HepG2 (cell line): ENCODE measurements around the gene SLC4A11. TPM values are rescaled to one million over a fixed set of nuclear protein-coding genes. Genes with fewer than 3 reads are reported as not detected.

ENCODE experiments used
- CCAR2 ChIP-seq: fragments of 200-400 bp; formaldehyde crosslinking; optimal IDR thresholded peaks from 2 replicates; pipeline ENCODE3; 2018; ENCODE audit warnings: low read depth, mild to moderate bottlenecking, low read length, moderate library complexity
- DNMT3B ChIP-seq: conservative IDR thresholded peaks from 2 replicates; pipeline ENCODE4 v1.6.1; 2016; ENCODE audit warnings: missing biosample characterization, control low read depth
- ELF3 ChIP-seq: IDR thresholded peaks from 2 replicates; pipeline ENCODE4 v1.6.1; 2016; ENCODE audit warnings: missing genetic modification reagents, missing compliant biosample characterization
- FLYWCH1 ChIP-seq: sonication (generic); formaldehyde crosslinking; IDR thresholded peaks from 2 replicates; pipeline ENCODE4 v1.8.1; 2023; ENCODE audit warnings: mild to moderate bottlenecking, missing genetic modification reagents
- FOXC1 ChIP-seq: sonication (generic); formaldehyde crosslinking; IDR thresholded peaks from 2 replicates; pipeline ENCODE4 v1.8.0; 2022; ENCODE audit warnings: mild to moderate bottlenecking, missing genetic modification reagents, borderline replicate concordance
- HMG20A ChIP-seq: IDR thresholded peaks from 2 replicates; pipeline ENCODE4 v1.6.1; 2016; ENCODE audit warnings: borderline replicate concordance
- HNRNPK ChIP-seq: fragments of 200-400 bp; formaldehyde crosslinking; IDR thresholded peaks from 2 replicates; pipeline ENCODE4 v1.6.1; 2018; ENCODE audit warnings: low read length, low read depth, moderate library complexity, mild to moderate bottlenecking; ENCODE audit not compliant: poor library complexity, severe bottlenecking
- NCOA5 ChIP-seq: sonication (generic); formaldehyde crosslinking; IDR thresholded peaks from 2 replicates; pipeline ENCODE4 v1.4.0; 2020; ENCODE audit warnings: missing genetic modification reagents
- NFYC ChIP-seq: IDR thresholded peaks from 2 replicates; pipeline ENCODE4 v1.6.1; 2016; ENCODE audit warnings: missing genetic modification reagents, missing compliant biosample characterization
- NR3C1 ChIP-seq: sonication (generic); formaldehyde crosslinking; IDR thresholded peaks from 2 replicates; pipeline ENCODE4 v1.4.0; 2020; ENCODE audit warnings: missing genetic modification reagents
- PAF1 ChIP-seq: IDR thresholded peaks from 2 replicates; pipeline ENCODE4 v1.6.1; 2016; ENCODE audit warnings: missing genetic modification reagents, missing compliant biosample characterization
- PHF8 ChIP-seq: sonication (generic); formaldehyde crosslinking; IDR thresholded peaks from 2 replicates; pipeline ENCODE4 v1.5.0; 2020; ENCODE audit warnings: missing genetic modification reagents
- PRPF4 ChIP-seq: fragments of 200-400 bp; formaldehyde crosslinking; IDR thresholded peaks from 2 replicates; pipeline ENCODE4 v1.6.1; 2016; ENCODE audit warnings: low read length, low read depth; ENCODE audit not compliant: poor library complexity, severe bottlenecking
- REPIN1 ChIP-seq: sonication (generic); formaldehyde crosslinking; IDR thresholded peaks from 2 replicates; pipeline ENCODE4 v1.8.0; 2022; ENCODE audit warnings: missing genetic modification reagents, low read depth, mild to moderate bottlenecking, borderline replicate concordance
- RFXAP ChIP-seq: sonication (generic); formaldehyde crosslinking; IDR thresholded peaks from 2 replicates; pipeline ENCODE4 v1.4.0; 2020; ENCODE audit warnings: missing genetic modification reagents, borderline replicate concordance
- TSC22D2 ChIP-seq: sonication (generic); formaldehyde crosslinking; IDR thresholded peaks from 2 replicates; pipeline ENCODE4 v1.5.1; 2020; ENCODE audit warnings: missing genetic modification reagents, mild to moderate bottlenecking, borderline replicate concordance
- ZBTB38 ChIP-seq: sonication (generic); formaldehyde crosslinking; IDR thresholded peaks from 2 replicates; pipeline ENCODE4 v1.5.1; 2020; ENCODE audit warnings: mild to moderate bottlenecking, missing genetic modification reagents
- ZFY ChIP-seq: sonication (generic); formaldehyde crosslinking; IDR thresholded peaks from 2 replicates; pipeline ENCODE4 v1.4.0; 2020; ENCODE audit warnings: missing genetic modification reagents
- ZIK1 ChIP-seq: sonication (generic); formaldehyde crosslinking; IDR thresholded peaks from 2 replicates; pipeline ENCODE4 v1.5.0; 2020; ENCODE audit warnings: mild to moderate bottlenecking, low read depth, missing genetic modification reagents, borderline replicate concordance
- ZNF160 ChIP-seq: sonication (generic); formaldehyde crosslinking; IDR thresholded peaks from 2 replicates; pipeline ENCODE4 v1.8.0; 2022; ENCODE audit warnings: mild to moderate bottlenecking, inconsistent platforms, missing genetic modification reagents
- ZNF205 ChIP-seq: IDR thresholded peaks from 2 replicates; pipeline ENCODE4 v1.6.1; 2018; ENCODE audit warnings: missing biosample characterization, missing genetic modification reagents
- ZNF367 ChIP-seq: sonication (generic); formaldehyde crosslinking; IDR thresholded peaks from 2 replicates; pipeline ENCODE4 v1.4.0; 2020; ENCODE audit warnings: missing genetic modification reagents, borderline replicate concordance
- ZNF446 ChIP-seq: sonication (generic); formaldehyde crosslinking; IDR thresholded peaks from 2 replicates; pipeline ENCODE4 v1.5.0; 2020; ENCODE audit warnings: mild to moderate bottlenecking, missing genetic modification reagents
- ZNF468 ChIP-seq: sonication (generic); formaldehyde crosslinking; IDR thresholded peaks from 2 replicates; pipeline ENCODE4 v1.8.0; 2022; ENCODE audit warnings: mild to moderate bottlenecking, moderate library complexity, missing genetic modification reagents
- ZNF557 ChIP-seq: sonication (generic); formaldehyde crosslinking; IDR thresholded peaks from 2 replicates; pipeline ENCODE4 v1.4.0; 2020; ENCODE audit warnings: missing genetic modification reagents
- ZNF567 ChIP-seq: sonication (generic); formaldehyde crosslinking; IDR thresholded peaks from 2 replicates; pipeline ENCODE4 v1.8.1; 2023; ENCODE audit warnings: mild to moderate bottlenecking, missing genetic modification reagents, borderline replicate concordance
- ZNF839 ChIP-seq: sonication (generic); formaldehyde crosslinking; IDR thresholded peaks from 2 replicates; pipeline ENCODE4 v1.4.0; 2020; ENCODE audit warnings: missing genetic modification reagents, mild to moderate bottlenecking, borderline replicate concordance
- ZSCAN21 ChIP-seq: sonication (generic); formaldehyde crosslinking; IDR thresholded peaks from 2 replicates; pipeline ENCODE4 v1.8.0; 2022; ENCODE audit warnings: mild to moderate bottlenecking, missing genetic modification reagents, moderate library complexity, borderline replicate concordance
- ZSCAN25 ChIP-seq: sonication (generic); formaldehyde crosslinking; IDR thresholded peaks from 2 replicates; pipeline ENCODE4 v1.8.0; 2022; ENCODE audit warnings: mild to moderate bottlenecking, missing genetic modification reagents
- polyA plus RNA-seq, 8 experiments: library from polyadenylated mRNA; depleted of rRNA in 3 of 8; stranded (reverse) in 7 of 8; unstranded in 1 of 8; fragments of >200 nt; fragmentation: Illumina TruSeq in 4 of 8; extraction: Trizol in 4 of 8; gene quantifications; 2 replicates each; pipeline versions ENCODE4 v1.2.1 to v1.2.3, GENCODE V29; 2011 to 2016; ENCODE audit warnings: low read depth in 4 of 8, missing spikeins in 1 of 8, mixed read lengths in 1 of 8; ENCODE audit not compliant: insufficient read depth in 1 of 8
- total RNA-seq, 5 experiments: library from RNA; depleted of rRNA; stranded (reverse); fragments of >200 nt; fragmentation: Illumina TruSeq; extraction: Trizol; gene quantifications; 2 replicates each; pipeline ENCODE4 v1.2.3, GENCODE V29; 2016; ENCODE audit warnings: low read depth in 1 of 5
- TF ChIP-seq, protein P1 (sequence below): sonication (generic); formaldehyde crosslinking; conservative IDR thresholded peaks from 2 replicates; pipeline ENCODE4 v1.8.0; 2022; ENCODE audit warnings: low read depth, missing genetic modification reagents
- TF ChIP-seq, protein P2 (sequence below): sonication (generic); IDR thresholded peaks from 2 replicates; pipeline ENCODE4 v1.6.1; 2016; ENCODE audit warnings: low read depth, borderline replicate concordance

SLC4A11 gene
- total and polyA plus RNA-seq, 2 of the 13 experiments (the other 11 are each of a cell fraction or from before 2014, with no cell fraction given), result 3.9 to 27.0 TPM

DNA sequence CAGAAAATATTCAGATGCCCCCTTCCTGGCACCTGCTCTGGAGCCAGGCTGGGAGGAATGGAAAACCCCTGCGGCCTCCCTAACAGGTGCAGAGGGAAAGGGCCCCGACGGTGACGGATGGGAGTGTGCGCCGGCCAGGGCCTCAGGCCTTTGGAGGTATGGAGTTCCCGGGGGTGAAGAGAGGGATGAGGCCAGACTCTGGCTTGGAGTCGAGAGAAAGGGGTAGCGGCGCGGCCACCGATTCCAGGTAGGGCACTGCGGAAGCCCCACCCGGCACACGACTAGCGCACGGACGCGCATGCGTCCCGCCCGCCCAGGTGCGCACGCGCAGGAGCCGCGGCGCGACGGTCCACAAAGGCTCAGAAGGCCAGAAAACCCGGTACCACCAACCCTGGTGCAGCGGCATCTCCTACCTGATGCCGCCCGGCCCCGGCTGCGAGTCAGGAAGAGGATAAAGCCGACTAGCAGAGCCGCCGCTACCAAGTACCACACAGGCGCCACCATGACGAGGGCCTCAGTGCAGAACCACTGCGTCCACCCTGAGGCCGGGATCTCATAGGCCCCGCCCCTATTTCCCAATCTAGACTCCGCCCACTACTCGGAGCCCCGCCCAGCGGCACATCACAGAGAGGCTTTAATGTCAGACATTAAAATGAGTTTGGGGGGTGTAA, 34.7 kb downstream of the SLC4A11 start, which contains the start of gene DDRGK1 (continued):
- TF ChIP-seq ZNF446 (CRISPR knock-in tag) (peak; percentile 89; the same call in 1 of the 2 replicates), ZNF557 (CRISPR knock-in tag) (peak; percentile 93), TSC22D2 (CRISPR knock-in tag) (peak; percentile 69; the same call in 1 of the 2 replicates), ZNF567 (CRISPR knock-in tag) (no peak), RFXAP (CRISPR knock-in tag) (peak; percentile 82), FLYWCH1 (CRISPR knock-in tag) (no peak), NR3C1 (no peak), ZSCAN21 (peak; percentile 36; the same call in 1 of the 2 replicates), NFYC (CRISPR knock-in tag) (no peak), PRPF4 (no peak), ZIK1 (no peak), ZNF468 (CRISPR knock-in tag) (no peak; the same call in 1 of the 2 replicates), NCOA5 (CRISPR knock-in tag) (0 out of 2 replicates have a peak, but pooled peaks have one; percentile 84), ZNF205 (CRISPR knock-in tag) (peak; percentile 94), ZNF367 (CRISPR knock-in tag) (peak; percentile 42; the same call in 1 of the 2 replicates), CCAR2 (peak; percentile 39), REPIN1 (CRISPR knock-in tag) (peak; percentile 70; the same call in 1 of the 2 replicates), ZBTB38 (CRISPR knock-in tag) (peak; percentile 79), PHF8 (CRISPR knock-in tag) (peak; percentile 98), PAF1 (CRISPR knock-in tag) (no peak), HNRNPK (no peak), ZNF839 (peak; percentile 40; the same call in 1 of the 2 replicates), DNMT3B (peak; percentile 15; the same call in 1 of the 2 replicates), FOXC1 (CRISPR knock-in tag) (peak; percentile 96), ZSCAN25 (CRISPR knock-in tag) (peak; percentile 83), ZNF160 (CRISPR knock-in tag) (peak; percentile 94), ZFY (CRISPR knock-in tag) (peak; percentile 98), ELF3 (CRISPR knock-in tag) (peak; percentile 43; the same call in 1 of the 2 replicates), HMG20A (no peak)
- TF ChIP-seq, protein P1, sequence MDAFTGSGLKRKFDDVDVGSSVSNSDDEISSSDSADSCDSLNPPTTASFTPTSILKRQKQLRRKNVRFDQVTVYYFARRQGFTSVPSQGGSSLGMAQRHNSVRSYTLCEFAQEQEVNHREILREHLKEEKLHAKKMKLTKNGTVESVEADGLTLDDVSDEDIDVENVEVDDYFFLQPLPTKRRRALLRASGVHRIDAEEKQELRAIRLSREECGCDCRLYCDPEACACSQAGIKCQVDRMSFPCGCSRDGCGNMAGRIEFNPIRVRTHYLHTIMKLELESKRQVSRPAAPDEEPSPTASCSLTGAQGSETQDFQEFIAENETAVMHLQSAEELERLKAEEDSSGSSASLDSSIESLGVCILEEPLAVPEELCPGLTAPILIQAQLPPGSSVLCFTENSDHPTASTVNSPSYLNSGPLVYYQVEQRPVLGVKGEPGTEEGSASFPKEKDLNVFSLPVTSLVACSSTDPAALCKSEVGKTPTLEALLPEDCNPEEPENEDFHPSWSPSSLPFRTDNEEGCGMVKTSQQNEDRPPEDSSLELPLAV, result no peak
- TF ChIP-seq, protein P2, sequence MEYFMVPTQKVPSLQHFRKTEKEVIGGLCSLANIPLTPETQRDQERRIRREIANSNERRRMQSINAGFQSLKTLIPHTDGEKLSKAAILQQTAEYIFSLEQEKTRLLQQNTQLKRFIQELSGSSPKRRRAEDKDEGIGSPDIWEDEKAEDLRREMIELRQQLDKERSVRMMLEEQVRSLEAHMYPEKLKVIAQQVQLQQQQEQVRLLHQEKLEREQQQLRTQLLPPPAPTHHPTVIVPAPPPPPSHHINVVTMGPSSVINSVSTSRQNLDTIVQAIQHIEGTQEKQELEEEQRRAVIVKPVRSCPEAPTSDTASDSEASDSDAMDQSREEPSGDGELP, result 0 out of 2 replicates have a peak, but pooled peaks have one; percentile 32
